Fibroblast of villous mesenchyme (primary cell): Measurements from ENCODE around the gene EHMT2. TPM values are rescaled to one million over a fixed set of nuclear protein-coding genes. Genes with fewer than 3 reads are reported as not detected.
A peak's percentile ranks its signal among the peaks of the same experiment; 100 is the strongest.

Experiments
- DNase-seq: peaks from one replicate; pipeline ENCODE4 v3.0.0-alpha.2; 2010; ENCODE audit warnings: low read depth
- H3K4me3 ChIP-seq: 2 replicates; pipeline ENCODE4 v1.5.1; 2011; ENCODE audit warnings: low read depth, mild to moderate bottlenecking, low read length
- total RNA-seq: library from RNA; depleted of rRNA; stranded (reverse); fragments of >200 nt; gene quantifications from 2 replicates; pipeline ENCODE4 v1.2.3, GENCODE V29; 2012
- TF ChIP-seq, protein P1 (sequence below): IDR thresholded peaks from 2 replicates; pipeline ENCODE4 v1.5.1; 2012; ENCODE audit warnings: low read depth, mild to moderate bottlenecking, low read length; ENCODE audit not compliant: insufficient read depth

Gene EHMT2
- total RNA-seq, 1 donor = 42.7 TPM

DNA sequence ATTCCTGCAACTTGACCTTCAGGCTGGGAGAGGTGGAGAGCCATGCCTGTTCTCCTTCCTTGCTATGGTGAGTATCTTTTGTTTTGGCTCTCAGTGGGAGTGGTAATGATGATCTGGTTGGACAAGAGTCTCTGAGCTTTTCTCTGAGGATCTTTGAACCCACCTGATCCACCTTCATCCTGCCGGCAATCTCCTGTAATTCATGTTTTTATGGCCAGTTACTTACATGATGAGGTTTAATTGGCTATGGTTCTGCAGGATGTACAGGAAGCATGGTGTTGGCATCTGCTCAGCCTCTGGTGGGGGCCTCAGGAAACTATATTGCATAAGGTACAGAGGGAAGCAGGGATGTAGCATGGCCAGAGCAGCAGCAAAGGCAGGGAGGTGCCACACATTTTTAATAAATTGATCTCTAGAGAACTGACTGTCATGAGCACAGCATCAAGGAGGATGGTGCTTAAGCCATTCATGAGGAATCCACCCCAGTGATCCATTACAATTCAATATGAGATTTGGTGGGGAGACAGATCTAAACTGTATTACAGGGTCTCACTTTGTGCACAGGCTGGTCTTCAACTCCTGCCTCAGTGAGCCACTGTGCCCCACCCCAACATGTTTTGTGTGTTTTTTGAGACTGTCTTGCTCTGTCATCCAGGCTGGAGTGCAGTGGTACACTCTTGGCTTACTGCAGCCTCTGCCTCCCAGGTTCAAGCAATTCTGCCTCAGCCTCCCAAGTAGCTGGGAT, 60.0 kb downstream of the EHMT2 start:
- TF ChIP-seq, protein P1, sequence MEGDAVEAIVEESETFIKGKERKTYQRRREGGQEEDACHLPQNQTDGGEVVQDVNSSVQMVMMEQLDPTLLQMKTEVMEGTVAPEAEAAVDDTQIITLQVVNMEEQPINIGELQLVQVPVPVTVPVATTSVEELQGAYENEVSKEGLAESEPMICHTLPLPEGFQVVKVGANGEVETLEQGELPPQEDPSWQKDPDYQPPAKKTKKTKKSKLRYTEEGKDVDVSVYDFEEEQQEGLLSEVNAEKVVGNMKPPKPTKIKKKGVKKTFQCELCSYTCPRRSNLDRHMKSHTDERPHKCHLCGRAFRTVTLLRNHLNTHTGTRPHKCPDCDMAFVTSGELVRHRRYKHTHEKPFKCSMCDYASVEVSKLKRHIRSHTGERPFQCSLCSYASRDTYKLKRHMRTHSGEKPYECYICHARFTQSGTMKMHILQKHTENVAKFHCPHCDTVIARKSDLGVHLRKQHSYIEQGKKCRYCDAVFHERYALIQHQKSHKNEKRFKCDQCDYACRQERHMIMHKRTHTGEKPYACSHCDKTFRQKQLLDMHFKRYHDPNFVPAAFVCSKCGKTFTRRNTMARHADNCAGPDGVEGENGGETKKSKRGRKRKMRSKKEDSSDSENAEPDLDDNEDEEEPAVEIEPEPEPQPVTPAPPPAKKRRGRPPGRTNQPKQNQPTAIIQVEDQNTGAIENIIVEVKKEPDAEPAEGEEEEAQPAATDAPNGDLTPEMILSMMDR = no peak
- DNase-seq = no peak

DNA sequence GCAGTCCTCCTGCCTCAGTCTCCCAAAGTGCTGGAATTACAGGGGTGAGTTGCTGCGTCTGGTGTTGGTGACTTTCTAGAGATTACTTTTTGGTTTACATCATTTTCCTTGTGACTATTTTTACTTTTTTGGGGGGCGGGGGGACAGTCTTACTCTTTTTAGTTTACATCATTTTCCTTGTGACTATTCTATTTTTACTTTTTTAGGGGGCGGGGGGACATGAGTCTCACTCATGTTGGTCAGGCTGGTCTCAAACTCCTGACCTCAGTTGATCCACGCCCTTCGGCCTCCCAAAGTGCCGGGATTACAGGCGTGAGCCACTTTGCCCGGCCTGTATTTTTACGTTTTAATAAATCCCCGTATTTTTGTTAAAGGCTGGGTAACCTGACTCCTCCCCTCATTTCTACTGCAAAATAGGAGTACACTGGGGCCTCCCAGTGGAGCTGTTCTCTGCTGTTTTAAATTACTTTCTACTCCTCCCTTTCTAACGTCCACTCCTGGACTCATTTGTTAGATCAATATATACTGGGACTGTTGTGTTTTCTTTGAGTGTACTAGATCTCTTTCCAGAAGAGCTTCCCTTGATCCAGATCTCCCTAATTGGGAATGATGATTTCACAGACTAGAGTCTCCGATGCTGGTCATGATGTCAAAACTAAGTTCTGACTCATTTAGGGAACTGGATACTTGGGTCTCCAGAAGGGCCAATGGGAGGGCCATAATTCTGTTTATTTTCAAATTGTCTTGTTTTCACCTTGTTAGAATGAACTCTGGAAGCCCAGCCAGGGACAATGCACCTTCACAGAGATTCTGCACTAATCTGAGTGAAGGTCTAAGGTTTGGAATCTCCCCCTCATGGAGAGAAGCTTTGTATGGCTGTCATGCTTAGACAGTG, 60.8 kb downstream of the EHMT2 start:
- TF ChIP-seq, protein P1 = no peak
- H3K4me3 ChIP-seq = peak overlapping the region; percentile 99
- peak; percentile 57 for DNase-seq

More for the DNA sequence above, 60.0 kb downstream of the EHMT2 start:
- H3K4me3 ChIP-seq = peak overlapping the region; percentile 99

GRCh38 chr6:31836047-31836473, 61.4 kb downstream of the EHMT2 start:
- TF ChIP-seq, protein P1 = no peak
- peak overlapping the region; percentile 99 for H3K4me3 ChIP-seq
- DNase-seq = peak; percentile 37

GRCh38 chr6:31834367-31835250, 62.9 kb downstream of the EHMT2 start:
- peak; percentile 89 for DNase-seq
- H3K4me3 ChIP-seq = peak overlapping the region; percentile 99
- TF ChIP-seq, protein P1 = no peak

- TF ChIP-seq, protein P1 = no peak
- DNase-seq = no peak
- no peak overlapping the region for H3K4me3 ChIP-seq
These were observed 65.9 kb downstream of the EHMT2 start for GRCh38 chr6:31831350-31832215.
